Measurements from ENCODE around the gene ARIH2.

Gene ARIH2

DNA sequence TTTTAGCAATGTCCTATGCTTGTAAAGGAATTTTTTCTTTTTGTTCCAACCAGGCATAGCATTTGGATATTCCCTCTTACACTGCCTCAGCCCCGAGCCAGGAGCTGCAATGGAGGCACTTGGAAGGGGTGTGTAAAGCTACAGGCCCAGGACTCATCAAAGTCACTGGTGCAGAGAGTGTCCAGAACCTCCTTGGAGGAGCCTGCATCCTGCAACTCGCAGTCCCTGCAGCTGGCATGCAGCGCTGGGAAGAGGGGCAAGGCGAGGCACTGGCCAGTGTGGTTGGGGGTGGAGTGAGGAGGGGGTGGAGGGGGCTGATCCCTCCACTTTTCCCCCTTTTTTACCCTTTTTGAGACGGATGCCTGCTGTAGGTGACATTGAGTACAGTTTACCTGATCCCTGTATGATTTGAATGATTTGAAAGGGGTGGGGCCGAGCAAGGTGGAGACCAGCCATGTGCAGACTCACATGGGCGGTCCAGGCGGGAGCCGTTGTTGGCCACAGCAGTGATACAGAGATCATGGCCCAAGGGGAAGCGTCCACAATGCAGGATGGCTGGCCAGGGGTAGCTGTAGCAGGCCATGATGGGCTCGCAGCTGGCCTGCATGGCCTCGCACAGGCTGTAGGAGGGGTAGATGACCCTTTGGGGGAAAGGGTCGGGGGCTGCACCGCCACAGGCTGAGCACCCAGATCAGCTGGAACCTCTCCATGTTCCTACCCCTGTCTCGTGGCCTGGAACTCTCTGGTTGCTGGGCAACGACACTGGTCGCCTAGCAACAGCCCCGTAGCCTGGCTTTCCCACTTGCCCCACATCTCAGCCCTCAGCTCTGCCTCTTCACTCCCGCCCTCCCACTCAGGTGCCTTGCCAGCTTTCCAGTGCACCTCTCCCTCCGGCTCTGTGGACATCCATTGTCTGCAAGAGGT is 79.3 kb downstream of the ARIH2 start:
- TF ChIP-seq, protein P1, sequence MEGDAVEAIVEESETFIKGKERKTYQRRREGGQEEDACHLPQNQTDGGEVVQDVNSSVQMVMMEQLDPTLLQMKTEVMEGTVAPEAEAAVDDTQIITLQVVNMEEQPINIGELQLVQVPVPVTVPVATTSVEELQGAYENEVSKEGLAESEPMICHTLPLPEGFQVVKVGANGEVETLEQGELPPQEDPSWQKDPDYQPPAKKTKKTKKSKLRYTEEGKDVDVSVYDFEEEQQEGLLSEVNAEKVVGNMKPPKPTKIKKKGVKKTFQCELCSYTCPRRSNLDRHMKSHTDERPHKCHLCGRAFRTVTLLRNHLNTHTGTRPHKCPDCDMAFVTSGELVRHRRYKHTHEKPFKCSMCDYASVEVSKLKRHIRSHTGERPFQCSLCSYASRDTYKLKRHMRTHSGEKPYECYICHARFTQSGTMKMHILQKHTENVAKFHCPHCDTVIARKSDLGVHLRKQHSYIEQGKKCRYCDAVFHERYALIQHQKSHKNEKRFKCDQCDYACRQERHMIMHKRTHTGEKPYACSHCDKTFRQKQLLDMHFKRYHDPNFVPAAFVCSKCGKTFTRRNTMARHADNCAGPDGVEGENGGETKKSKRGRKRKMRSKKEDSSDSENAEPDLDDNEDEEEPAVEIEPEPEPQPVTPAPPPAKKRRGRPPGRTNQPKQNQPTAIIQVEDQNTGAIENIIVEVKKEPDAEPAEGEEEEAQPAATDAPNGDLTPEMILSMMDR (IDR thresholded peaks at IDR 0.05; ENCODE audit: low read depth, low read length, missing control alignments) = no peak
- no peak overlapping the region for H3K4me3 ChIP-seq (replicated peaks; ENCODE audit: low read depth, low read length)
- DNase-seq (ENCODE audit: extremely low read depth, low read depth) = no peak

DNA sequence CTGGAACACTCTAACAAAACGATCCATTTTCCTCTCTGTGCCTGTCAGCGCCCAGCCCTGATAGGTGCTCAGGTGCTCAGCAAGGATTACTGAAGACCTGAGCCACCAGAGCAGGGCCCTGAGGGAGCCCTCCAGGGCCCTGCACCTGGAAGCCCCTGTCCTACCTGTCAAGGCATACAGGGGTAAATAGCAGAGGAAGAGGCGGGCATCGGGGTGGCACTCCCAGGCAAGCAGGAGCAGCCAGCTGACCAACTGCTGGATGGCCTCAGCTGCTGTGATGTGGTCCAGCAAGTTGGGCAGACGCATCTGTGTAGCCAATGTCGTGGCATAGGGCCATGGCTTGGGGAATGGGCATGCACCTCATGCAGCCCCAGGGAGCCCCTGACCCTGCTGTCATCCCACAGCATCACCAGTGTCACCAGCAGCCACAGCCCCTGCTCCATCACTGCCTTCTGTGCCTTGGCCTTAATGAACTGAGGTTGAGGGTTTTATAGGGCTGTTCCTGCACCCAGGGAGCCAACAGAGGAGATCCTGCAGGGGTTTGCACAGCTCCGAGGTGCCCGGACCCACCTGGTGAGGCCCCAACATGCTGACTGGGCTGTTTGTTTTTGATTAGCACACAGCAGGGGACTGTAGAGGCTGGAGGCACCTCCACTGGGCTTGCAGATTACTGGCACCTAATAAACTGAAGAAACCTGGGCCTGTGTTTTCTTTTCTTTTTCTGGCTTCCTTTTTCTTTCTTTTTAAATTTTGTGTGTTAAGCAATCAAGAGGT is 80.6 kb downstream of the ARIH2 start:
- H3K4me3 ChIP-seq (replicated peaks; ENCODE audit: low read depth, low read length) = no peak overlapping the region
- TF ChIP-seq, protein P1 (IDR thresholded peaks at IDR 0.05; ENCODE audit: low read depth, low read length, missing control alignments) = no peak
- DNase-seq (ENCODE audit: extremely low read depth, low read depth) = no peak

DNA sequence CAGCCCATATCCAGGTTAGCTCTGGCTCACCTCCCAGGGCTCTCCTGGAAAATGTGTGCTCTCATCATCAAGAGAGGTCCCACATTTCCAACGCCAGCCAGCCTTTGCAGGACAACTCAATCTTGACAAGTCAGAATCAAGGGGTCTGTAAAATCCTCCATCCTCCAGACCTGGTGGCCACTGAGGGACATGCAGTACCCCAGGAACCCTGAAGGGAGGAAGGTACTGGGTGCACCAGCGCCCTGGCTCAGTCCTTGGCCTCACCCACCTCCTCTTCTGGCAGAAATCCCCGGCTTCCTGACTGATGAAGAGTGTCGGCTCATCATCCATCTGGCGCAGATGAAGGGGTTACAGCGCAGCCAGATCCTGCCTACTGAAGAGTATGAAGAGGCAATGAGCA is 82.5 kb downstream of the ARIH2 start:
- TF ChIP-seq, protein P1 (IDR thresholded peaks at IDR 0.05; ENCODE audit: low read depth, low read length, missing control alignments) = no peak
- no peak overlapping the region for H3K4me3 ChIP-seq (replicated peaks; ENCODE audit: low read depth, low read length)
- DNase-seq (ENCODE audit: extremely low read depth, low read depth) = no peak

DNA sequence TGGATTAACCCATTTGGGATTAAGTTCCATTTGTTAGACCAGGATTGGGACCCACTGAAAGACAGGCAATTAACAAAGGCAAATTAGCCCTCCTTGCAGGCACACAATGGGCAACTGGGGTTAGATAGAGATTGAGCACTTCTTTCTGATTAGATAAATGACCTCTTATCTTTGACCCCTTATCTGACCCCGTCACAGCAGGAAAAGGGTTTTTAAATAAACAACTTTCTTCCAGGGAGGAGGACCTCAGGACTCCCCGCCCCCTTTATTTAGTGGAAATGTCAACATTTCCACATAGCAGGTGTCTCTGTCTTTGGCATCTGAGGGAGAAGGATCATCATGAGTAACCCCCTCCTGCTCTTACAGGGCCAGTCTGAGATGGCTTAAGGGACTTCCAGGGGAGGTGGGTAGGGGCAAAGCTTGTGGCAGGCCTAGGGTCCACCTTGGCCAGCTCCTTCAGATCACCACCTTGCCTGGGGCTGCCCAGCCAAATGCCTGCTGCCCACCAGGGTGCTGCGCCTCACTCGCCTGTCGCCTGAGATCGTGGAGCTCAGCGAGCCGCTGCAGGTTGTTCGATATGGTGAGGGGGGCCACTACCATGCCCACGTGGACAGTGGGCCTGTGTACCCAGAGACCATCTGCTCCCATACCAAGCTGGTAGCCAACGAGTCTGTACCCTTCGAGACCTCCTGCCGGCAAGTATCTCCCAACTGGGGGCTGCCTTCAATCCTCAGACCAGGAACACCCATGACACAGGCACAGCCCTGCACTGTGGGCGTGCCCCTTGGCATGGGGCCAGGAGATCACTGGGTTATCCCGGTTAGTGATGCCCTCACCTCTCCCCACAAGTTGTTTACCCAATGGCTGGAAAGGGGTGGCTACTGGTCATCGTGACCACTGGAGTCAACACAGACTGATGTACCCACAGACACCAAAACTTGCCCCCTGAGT is 86.0 kb downstream of the ARIH2 start:
- no peak overlapping the region for H3K4me3 ChIP-seq (replicated peaks; ENCODE audit: low read depth, low read length)
- DNase-seq (ENCODE audit: extremely low read depth, low read depth) = no peak
- TF ChIP-seq, protein P1 (IDR thresholded peaks at IDR 0.05; ENCODE audit: low read depth, low read length, missing control alignments) = no peak

DNA sequence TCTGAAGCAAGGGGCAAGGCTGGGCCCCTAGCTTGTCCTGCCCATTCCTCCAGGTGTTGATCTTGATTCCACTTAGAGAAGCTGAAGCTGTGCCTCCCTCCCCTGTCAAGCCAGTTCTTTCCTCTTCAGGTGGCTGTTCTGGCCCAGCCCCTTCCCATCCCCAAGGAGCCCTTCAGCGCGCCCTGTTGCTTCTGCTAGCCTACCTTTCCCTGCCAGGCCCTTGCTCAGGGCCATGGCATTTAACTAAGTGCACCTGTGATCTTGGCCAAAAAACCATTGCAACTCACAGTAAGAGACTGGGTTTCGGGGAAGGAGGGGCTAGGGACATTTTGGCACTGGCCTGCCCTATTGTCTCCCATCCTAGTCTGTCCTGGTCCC is 86.7 kb downstream of the ARIH2 start:
- no peak overlapping the region for H3K4me3 ChIP-seq (replicated peaks; ENCODE audit: low read depth, low read length)
- TF ChIP-seq, protein P1 (IDR thresholded peaks at IDR 0.05; ENCODE audit: low read depth, low read length, missing control alignments) = no peak
- no peak for DNase-seq (ENCODE audit: extremely low read depth, low read depth)

DNA sequence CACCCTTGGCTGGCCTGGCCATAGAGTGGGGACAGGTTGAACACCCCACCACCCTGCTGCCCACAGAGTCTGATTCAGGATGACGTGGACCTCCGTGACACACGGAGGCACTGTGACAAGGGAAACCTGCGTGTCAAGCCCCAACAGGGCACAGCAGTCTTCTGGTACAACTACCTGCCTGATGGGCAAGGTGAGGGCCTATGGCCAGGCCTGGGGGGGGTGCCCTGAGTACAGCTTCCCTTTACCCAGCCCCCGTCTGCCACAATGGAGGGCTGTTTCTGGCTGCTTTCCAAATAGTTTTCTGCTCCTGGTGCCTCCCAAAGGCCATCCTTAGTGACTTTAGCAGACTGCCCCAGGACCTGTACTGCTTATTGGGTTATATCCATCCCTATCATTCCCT is 87.4 kb downstream of the ARIH2 start:
- TF ChIP-seq, protein P1 (IDR thresholded peaks at IDR 0.05; ENCODE audit: low read depth, low read length, missing control alignments) = no peak
- DNase-seq (ENCODE audit: extremely low read depth, low read depth) = no peak
- peak overlapping the region; percentile 59 for H3K4me3 ChIP-seq (replicated peaks; ENCODE audit: low read depth, low read length)

Measured in HFF-Myc (cell line).